ENCODE measurements around the gene OR1K1. TPM values are rescaled to one million over a fixed set of nuclear protein-coding genes. Genes with fewer than 3 reads are reported as not detected.
"Not testable (repeated sequence)": the region's sequence is repeated elsewhere in the genome, so short reads cannot be mapped to it uniquely, and the experiment has no call there.

The OR1K1 gene
- total and polyA plus RNA-seq, 8 donors = not detected

DNA sequence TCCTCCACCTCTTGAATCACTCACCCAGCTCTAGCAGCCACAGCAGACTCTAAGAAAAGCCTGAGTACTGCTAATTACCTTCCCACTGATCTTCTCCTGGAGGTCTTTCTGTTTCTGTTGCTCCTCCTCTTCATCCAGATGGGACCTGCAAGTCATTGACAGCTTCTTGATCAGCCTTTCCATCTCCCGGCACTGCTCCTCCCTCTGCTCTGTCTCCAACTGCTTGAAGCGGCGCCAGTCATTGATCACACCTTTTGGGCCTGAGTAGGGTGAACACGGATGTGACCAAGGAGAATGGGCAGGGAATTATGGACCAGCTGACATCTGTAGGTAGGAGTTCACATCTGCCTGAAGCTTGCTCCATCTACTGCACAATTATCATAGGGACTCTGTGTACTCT is 23.0 kb downstream of the OR1K1 start:
- Histone ChIP-seq H3K27ac (no peak overlapping the region), H3K36me3 (peaks cover 0 to 64% of the 10 kb centered on the region in 2 donors), H3K4me1 (peaks cover 11 to 53% of the 10 kb centered on the region in 2 donors)

DNA sequence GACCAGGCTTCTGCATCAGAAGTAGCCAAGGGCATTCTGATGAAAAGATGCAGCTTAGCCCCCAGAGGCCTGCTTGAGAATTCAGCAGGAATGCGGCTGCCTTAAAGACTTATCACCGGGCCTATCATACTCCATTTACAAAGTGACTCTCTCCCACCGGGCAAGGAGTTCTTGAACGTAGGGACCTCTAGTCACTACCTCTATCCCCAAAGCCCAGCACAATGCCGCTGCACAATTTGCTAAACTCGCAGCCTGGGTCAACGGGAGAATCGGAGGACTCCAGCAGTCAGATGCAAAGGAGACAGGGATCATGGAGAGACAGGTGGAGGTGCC is 27.8 kb downstream of the OR1K1 start:
- Histone ChIP-seq H3K27ac (peak overlapping the region; percentile 92 to 97), H3K4me3 (peak overlapping the region; percentile 64 to 74), H3K9me3 (no peaks in the 10 kb centered on the region), H3K27me3 (no peaks in the 10 kb centered on the region), H3K36me3 (peaks cover 0 to 29% of the 10 kb centered on the region in 2 donors), H3K4me1 (peaks cover 11 to 22% of the 10 kb centered on the region in 2 donors)
- DNase-seq = no peak
- intact Hi-C loops (cut with DNase I) = no loop called here
- ATAC-seq = peak; percentile 26
- TF ChIP-seq, protein P1, sequence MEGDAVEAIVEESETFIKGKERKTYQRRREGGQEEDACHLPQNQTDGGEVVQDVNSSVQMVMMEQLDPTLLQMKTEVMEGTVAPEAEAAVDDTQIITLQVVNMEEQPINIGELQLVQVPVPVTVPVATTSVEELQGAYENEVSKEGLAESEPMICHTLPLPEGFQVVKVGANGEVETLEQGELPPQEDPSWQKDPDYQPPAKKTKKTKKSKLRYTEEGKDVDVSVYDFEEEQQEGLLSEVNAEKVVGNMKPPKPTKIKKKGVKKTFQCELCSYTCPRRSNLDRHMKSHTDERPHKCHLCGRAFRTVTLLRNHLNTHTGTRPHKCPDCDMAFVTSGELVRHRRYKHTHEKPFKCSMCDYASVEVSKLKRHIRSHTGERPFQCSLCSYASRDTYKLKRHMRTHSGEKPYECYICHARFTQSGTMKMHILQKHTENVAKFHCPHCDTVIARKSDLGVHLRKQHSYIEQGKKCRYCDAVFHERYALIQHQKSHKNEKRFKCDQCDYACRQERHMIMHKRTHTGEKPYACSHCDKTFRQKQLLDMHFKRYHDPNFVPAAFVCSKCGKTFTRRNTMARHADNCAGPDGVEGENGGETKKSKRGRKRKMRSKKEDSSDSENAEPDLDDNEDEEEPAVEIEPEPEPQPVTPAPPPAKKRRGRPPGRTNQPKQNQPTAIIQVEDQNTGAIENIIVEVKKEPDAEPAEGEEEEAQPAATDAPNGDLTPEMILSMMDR (IDR thresholded peaks at IDR 0.05) = no peak

More for the DNA sequence above, 23.0 kb downstream of the OR1K1 start:
- intact Hi-C loops (cut with DNase I) = no loop called here
- Histone ChIP-seq H3K9me3 (no peaks in the 10 kb centered on the region), H3K27me3 (no peaks in the 10 kb centered on the region), H3K4me3 (no peak overlapping the region)
- DNase-seq (no peak), ATAC-seq (no peak)
- TF ChIP-seq, protein P1 (IDR thresholded peaks at IDR 0.05) = no peak

DNA sequence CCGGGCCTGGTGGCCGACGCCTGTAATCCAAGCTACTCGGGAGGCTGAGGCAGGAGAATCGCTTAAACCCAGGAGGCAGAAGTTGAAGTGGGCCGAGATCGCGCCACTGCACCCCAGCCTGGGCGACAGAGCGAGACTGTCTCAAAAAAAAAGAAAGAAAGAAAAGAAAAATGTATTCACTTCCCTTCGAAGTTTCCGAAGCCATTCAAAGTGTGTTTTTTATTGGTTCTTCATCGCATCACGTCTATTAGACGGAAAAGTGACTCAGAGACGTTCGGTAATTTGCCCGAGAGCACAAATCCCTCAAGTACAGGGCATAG is 29.0 kb downstream of the OR1K1 start:
- H3K27me3 ChIP-seq; ATAC-seq; intact Hi-C loops (cut with DNase I); H3K9me3 ChIP-seq; DNase-seq: not testable (repeated sequence)
- peak overlapping the region; percentile 64 to 74 for H3K4me3 ChIP-seq
- peaks cover 0 to 19% of the 10 kb centered on the region in 2 donors for H3K36me3 ChIP-seq
- peak overlapping the region; percentile 92 to 97 for H3K27ac ChIP-seq
- H3K4me1 ChIP-seq = peaks cover 11 to 22% of the 10 kb centered on the region in 2 donors

DNA sequence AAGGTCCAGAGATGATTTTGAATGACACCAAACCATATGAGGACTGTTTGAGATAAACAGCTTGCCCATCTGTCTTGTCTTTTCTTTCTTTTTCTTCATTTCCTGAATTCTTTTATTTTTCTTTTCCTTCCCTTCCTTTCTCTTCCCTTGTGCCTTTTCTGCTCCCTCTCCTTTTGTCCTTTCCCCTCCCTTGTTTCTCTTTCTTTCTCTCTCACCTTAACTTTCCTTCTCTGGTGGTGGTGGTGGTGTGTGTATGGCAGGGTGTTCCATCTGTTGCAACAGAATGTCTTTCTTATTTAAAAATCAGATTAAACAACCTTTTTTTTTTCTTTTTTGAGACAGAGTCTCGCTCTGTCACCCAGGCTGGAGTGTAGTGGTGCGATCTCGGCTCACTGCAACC is 32.3 kb downstream of the OR1K1 start:
- TF ChIP-seq, protein P1 (IDR thresholded peaks at IDR 0.05) = no peak
- intact Hi-C loops (cut with DNase I) = no loop called here
- peaks cover 4 to 17% of the 10 kb centered on the region in 2 donors for H3K4me1 ChIP-seq
- H3K36me3 ChIP-seq = no peaks in the 10 kb centered on the region
- H3K27ac ChIP-seq = no peak overlapping the region
- H3K27me3 ChIP-seq = no peaks in the 10 kb centered on the region
- no peak overlapping the region for H3K4me3 ChIP-seq
- H3K9me3 ChIP-seq = no peaks in the 10 kb centered on the region
- no peak for DNase-seq
- no peak for ATAC-seq

DNA sequence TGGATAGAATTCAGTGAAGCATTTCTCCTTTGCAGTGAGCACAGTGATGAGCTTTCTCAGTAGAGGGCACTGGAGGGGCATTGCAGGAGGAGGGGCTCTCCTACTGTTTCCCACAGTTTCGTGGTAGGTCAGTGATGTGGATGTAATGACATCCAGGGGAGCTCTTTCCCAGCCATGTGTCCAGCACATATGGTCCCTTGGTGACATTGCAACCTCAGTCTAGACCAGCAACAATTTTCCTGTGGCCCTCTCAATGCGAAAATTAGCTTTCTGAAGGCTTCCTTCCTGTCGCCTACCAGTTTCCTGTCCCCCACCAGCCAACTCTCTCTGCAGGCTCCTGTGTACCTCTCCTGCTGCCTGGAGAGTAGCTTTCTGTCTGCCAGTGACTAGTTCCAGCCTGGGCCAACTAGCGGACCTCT is 35.4 kb downstream of the OR1K1 start:
- H3K36me3 ChIP-seq = no peaks in the 10 kb centered on the region
- DNase-seq (no peak), ATAC-seq (no peak)
- H3K4me3 ChIP-seq = no peak overlapping the region
- H3K27me3 ChIP-seq = no peaks in the 10 kb centered on the region
- H3K27ac ChIP-seq = no peak overlapping the region
- intact Hi-C loops (cut with DNase I) = no loop called here
- H3K4me1 ChIP-seq = peaks cover 0 to 7% of the 10 kb centered on the region in 2 donors
- H3K9me3 ChIP-seq = no peaks in the 10 kb centered on the region
- TF ChIP-seq, protein P1 (IDR thresholded peaks at IDR 0.05) = no peak

DNA sequence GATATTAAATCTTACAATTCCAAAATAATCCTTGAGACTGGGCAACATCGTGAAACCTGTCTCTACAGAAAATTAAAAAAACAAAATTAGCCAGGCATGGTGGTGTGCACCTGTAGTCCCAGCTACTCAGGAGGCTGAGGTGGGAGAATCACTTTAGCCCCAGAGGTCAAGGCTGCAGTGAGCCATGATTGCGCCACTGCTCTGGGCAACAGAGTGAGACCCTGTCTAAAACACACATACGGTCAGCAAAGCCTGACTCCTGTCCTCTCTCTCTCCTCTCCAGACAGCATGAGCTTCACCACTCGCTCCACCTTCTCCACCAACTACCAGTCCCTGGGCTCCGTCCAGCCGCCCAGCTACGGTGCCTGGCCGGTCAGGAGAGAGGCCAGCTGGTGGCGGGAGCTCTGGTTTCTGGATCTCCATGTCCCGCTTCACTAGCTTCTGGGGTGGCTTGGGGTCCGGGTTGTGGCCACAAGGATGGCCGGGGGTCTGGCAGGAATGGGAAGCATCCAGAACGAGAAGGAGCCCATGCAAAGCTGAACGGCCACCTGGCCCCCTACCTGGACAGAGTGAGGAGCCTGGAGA is 37.4 kb downstream of the OR1K1 start:
- no peaks in the 10 kb centered on the region for H3K36me3 ChIP-seq
- ATAC-seq (no peak), DNase-seq (no peak)
- no peaks in the 10 kb centered on the region for H3K27me3 ChIP-seq
- no peaks in the 10 kb centered on the region for H3K9me3 ChIP-seq
- TF ChIP-seq, protein P1 (IDR thresholded peaks at IDR 0.05) = no peak
- H3K4me1 ChIP-seq = peaks cover 0 to 7% of the 10 kb centered on the region in 2 donors
- no peak overlapping the region for H3K4me3 ChIP-seq
- no peak overlapping the region for H3K27ac ChIP-seq
- intact Hi-C loops (cut with DNase I) = no loop called here

DNA sequence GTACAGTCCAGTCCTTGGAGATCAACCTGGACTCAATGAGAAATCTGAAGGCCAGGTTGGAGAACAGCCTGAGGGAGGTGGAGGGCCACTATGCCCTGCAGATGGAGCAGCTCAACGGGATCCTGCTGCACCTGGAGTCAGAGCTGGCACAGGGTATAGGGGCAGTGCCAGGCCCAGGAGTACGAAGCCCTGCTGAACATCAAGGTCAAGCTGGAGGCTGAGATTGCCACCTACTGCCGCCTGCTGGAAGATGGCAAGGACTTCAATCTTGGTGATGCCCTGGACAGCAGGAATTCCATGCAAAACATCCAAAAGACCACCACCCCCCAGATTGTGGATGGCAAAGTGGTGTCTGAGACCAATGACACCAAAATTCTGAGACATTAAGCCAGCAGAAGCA is 38.5 kb downstream of the OR1K1 start:
- H3K27me3 ChIP-seq; H3K27ac ChIP-seq; H3K36me3 ChIP-seq; intact Hi-C loops (cut with DNase I); ATAC-seq; H3K4me3 ChIP-seq; DNase-seq; H3K9me3 ChIP-seq; H3K4me1 ChIP-seq: not testable (repeated sequence)

Data from left lung (tissue), 10 donors.